ENCODE results near the gene MAP3K21.

- TF ChIP-seq CTCF (IDR thresholded peaks at IDR 0.05; ENCODE audit: low read depth, low read length, poor library complexity, severe bottlenecking): no peak
- no peak for TF ChIP-seq EZH2phosphoT487 (IDR thresholded peaks at IDR 0.05; ENCODE audit: borderline replicate concordance, low read length)
Observed at GRCh38 chr1:233421293-233421692, 93.8 kb downstream of the MAP3K21 start.

Data from DOHH2 (cell line).